Measurements from ENCODE around the gene MMP15.
"Not testable (repeated sequence)": the region's sequence is repeated elsewhere in the genome, so short reads cannot be mapped to it uniquely, and the experiment has no call there.

The MMP15 gene

GRCh38 chr16:57996406-57997175, 29.0 kb upstream of the MMP15 start:
- no peak for DNase-seq

- DNase-seq = no peak
Observed at GRCh38 chr16:57997176-57997527, 28.4 kb upstream of the MMP15 start.

DNA sequence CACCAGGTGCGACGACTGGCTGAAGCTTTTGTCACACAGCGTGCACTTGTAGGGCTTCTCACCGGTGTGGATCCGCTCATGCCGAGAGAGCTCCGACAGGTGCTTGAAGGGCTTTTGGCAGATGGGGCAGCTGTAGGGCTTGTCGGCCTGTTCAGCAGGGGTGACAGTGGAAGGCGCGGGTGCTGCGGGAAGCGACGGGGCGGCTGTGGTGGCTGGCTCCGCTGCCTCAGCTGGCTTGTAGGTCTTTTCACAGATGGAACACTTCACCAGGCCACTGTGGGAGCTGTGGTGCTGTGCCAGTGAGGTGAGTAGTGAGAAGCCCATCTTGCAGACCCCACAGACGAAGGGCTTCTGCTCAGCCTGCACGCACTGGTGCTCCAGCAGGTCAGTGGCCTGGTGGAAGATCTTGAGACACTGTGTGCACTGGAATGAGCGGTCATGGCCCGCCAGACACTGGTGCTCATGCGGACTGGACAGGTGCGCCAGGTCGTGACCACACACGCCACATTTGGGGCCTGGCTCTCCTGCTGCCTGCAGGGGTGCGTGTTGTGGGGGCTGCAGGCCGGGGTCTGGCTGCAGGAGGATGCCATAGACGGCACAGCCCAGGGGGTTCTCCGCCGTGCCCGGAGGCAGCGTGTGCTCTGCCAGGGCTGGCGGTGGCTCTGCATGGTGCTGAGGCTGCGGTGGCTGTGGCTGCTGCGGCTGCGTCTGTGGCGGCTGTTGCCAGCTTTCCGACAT, 27.9 kb upstream of the MMP15 start:
- DNase-seq = no peak

DNA sequence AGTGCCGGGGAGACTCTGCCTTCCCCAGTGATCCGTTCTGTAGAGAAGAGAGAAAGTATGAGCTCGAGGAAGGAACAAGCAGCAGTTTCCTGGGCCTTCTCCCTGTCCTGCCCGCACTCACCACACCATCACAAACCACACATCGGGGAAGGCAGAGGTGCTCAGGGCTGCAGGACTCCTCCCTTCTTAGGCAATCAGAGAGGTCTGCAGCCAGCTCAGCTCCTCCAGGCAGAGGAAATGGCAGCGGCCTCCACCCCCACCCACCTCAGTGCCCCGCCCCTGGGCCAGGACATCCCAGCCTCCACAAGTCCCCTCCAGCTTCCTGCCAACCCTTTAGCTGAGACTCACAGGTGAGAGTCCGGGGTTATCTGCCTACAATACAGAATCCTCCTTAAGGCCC, 27.1 kb upstream of the MMP15 start:
- DNase-seq = peak; percentile 39 to 48

DNA sequence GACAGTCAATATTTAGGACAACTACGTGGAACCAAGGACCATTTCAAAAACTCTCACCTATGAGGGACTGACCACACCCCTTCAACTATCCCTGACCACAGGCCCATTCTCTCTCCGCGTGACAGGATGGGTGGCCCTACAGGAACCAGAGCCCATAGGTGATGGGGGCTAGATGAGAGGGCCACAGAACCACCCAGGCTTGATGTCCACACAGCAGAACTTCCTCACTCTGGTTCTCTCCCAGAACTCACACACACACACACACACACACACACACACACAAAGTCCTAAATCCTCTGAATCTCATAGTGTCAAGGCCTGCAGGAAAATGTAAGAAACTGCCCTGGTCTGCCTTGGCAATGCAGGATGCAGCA, 26.6 kb upstream of the MMP15 start:
- peak; percentile 12 to 34 for DNase-seq

GRCh38 chr16:57999366-57999970, 26.1 kb upstream of the MMP15 start:
- peak; percentile 51 to 54 for DNase-seq

DNA sequence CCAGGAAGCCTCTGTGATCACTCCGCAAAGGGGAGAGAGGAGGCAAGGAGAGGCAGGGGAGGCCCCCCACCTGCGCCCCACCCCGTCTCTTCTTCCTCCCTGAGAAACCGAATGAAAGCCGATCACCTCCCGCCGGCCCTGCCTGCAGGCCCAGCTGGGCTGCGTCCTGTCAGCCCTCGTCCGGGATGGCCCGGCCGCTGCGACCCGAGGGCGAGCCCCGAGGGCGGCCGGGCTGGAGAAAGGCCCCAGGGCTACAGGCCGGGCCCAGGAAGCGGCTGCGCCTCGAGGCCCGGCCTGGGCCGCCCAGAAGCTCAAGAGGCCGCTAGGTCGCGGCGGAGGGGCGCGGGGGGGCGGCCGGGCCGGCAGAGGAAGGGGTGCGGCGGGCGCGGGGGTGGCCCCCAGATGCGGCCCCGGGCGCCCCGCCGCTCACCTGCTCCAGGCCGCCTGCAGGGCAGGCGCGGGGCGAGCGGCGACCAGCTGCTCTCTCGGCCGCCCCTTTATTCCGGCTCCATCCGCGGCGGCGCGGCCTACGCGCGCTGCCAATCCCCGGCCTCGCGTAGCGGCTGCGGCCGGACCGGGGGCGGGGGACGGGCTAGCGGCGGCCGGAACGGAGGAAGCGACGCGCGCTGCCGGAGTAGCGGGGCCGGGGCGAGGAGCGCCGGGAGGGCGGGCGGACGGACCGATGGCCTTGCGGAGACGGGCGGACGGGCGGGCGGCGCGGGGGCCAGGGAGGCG, 25.4 kb upstream of the MMP15 start, which contains the start of gene ZNF319:
Gene ZNF319, minus strand, starts transcription at position 702 of the 735 bp plus-strand sequence. CDS start 2,407 bp downstream, outside the sequence.
- DNase-seq = no peak

- peak; percentile 83 to 86 for DNase-seq
Observed at GRCh38 chr16:58000706-58001676, 24.6 kb upstream of the MMP15 start, which contains the start of gene USB1. USB1 (plus strand) TSS chr16:58001407; CDS start chr16:58001484, 77 bp downstream.

GRCh38 chr16:58001781-58002415, 23.7 kb upstream of the MMP15 start:
- DNase-seq = no peak

DNA sequence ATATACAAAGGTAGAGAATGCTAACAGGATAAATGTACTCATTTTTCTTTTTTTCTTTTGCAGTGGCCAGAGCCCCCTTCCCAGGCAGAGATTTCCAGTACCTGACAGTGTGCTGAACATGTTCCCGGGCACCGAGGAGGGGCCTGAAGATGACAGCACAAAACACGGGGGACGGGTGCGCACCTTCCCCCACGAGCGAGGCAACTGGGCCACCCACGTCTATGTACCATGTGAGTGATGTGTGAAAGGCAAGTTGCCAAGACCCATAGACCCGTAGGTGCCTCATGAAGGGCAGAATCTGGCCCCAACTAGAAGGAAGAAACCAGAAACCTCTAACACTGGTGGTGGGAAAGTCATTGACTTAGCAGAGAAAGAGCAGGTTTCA, 23.1 kb upstream of the MMP15 start:
- DNase-seq = no peak

- no peak for DNase-seq
Observed at GRCh38 chr16:58002936-58003335, 22.6 kb upstream of the MMP15 start.

DNA sequence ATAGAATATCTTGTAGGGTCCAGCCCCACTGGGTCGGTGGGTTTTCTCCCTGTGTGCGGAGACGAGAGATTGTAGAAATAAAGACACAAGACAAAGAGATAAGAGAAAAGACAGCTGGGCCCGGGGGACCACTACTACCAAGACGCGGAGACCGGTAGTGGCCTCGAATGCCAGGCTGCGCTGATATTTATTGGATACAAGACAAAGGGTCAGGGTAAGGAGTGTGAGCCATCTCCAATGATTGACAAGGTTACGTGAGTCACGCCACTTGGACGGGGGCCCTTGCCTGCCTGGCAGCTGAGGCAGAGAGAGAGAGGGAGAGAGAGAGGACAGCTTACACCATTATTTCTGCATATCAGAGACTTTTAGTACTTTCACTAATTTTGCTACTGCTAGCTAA, 20.8 kb upstream of the MMP15 start:
- DNase-seq = not testable (repeated sequence)

GRCh38 chr16:58009856-58010416, 15.6 kb upstream of the MMP15 start:
- DNase-seq = no peak

GRCh38 chr16:58010886-58011285, 14.7 kb upstream of the MMP15 start:
- DNase-seq = no peak

DNA sequence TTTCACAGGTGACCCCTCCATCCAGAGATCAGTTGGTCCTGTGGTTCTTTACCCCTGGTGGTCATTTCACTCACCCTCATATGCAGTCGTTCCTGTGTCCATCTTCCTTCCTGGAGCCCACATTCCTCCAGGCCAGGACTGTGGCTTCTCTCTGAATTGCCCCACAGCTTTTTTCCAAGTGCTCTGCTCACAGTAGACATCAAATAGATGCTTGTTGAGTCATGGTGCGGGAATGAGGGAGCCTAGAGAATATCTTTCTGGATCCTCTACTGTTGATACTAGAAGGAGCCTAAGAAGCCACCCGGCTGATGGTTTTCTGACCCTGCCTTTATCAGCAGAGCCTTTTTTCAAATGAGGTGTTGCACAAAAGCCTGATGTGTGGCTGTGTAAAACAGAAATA, 13.9 kb upstream of the MMP15 start:
- DNase-seq = no peak

- DNase-seq = no peak
Observed at GRCh38 chr16:58012481-58012880, 13.1 kb upstream of the MMP15 start.

DNA sequence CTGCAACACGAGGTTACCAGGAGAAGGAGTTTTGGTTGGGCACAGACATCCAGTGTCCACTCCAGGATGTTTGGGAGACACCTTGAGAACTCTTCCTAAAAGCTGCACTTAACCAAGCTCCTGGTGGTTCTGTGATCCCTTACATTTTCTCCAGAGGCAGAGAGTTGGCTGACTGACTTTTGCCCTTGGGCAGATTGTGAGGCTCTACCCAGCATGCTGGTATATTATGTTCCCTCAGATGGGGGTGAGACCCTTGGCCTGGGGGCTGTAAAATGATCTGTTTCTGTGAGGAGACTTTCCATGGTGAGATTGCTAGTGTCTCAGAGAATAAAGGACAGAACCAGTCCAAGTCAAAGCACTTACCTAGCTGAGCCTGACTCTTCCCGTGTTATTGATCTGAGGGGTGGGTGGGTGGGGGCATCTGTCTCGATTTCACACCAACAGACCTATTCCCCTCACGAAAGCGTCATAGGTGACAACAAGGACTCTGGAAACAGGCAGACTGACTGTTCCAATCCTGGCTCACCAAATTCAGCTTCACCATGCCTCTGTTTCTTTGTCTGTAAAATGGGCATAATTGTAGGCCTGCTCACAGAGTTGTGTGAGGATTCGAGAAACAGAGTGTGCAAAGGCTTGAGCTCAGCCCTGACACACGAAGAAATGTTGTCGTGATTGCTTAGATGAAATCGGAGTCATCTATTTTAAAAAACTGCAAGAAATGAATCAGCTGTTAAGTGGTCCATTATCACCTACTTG, 12.2 kb upstream of the MMP15 start:
- DNase-seq = no peak

- no peak for DNase-seq
Observed at GRCh38 chr16:58016840-58017446, 8.6 kb upstream of the MMP15 start.

- DNase-seq = no peak
Observed at GRCh38 chr16:58018803-58019202, 6.8 kb upstream of the MMP15 start.

Data from inflammatory macrophage (primary cell).